Measurements from ENCODE around the gene AMPD3.

GRCh38 chr11:10412266-10412665 lies 42.8 kb upstream of the AMPD3 start:
- TF ChIP-seq RAD21 (IDR thresholded peaks at IDR 0.05; ENCODE audit: low read length), result no peak
- no peak for TF ChIP-seq CTCF (IDR thresholded peaks at IDR 0.05)
- TF ChIP-seq MXI1 (IDR thresholded peaks at IDR 0.05; ENCODE audit: low read depth, low read length), result no peak
- TF ChIP-seq, protein P1, sequence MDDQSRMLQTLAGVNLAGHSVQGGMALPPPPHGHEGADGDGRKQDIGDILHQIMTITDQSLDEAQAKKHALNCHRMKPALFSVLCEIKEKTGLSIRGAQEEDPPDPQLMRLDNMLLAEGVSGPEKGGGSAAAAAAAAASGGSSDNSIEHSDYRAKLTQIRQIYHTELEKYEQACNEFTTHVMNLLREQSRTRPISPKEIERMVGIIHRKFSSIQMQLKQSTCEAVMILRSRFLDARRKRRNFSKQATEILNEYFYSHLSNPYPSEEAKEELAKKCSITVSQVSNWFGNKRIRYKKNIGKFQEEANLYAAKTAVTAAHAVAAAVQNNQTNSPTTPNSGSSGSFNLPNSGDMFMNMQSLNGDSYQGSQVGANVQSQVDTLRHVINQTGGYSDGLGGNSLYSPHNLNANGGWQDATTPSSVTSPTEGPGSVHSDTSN (IDR thresholded peaks at IDR 0.05), result no peak
- TF ChIP-seq TAF1 (IDR thresholded peaks at IDR 0.05; ENCODE audit: borderline replicate concordance, low read depth, low read length), result no peak
- TF ChIP-seq POLR2AphosphoS5 (IDR thresholded peaks at IDR 0.05; ENCODE audit: low read depth, low read length), result no peak
- no peak for TF ChIP-seq JUND (IDR thresholded peaks at IDR 0.05)
